HepG2 (cell line): ENCODE measurements around the gene TMEM131L. TPM values are rescaled to one million over a fixed set of nuclear protein-coding genes. Genes with fewer than 3 reads are reported as not detected.

Source experiments
- EED ChIP-seq: sonication (generic); formaldehyde crosslinking; IDR thresholded peaks from 2 replicates; pipeline ENCODE4 v1.5.0; 2020; ENCODE audit warnings: mild to moderate bottlenecking, missing genetic modification reagents
- MEF2D ChIP-seq: sonication (generic); formaldehyde crosslinking; IDR thresholded peaks from 2 replicates; pipeline ENCODE4 v1.5.1; 2020; ENCODE audit warnings: mild to moderate bottlenecking, missing genetic modification reagents
- MIER3 ChIP-seq: IDR thresholded peaks from 2 replicates; pipeline ENCODE4 v1.6.1; 2016; ENCODE audit warnings: missing compliant biosample characterization, borderline replicate concordance
- MTF1 ChIP-seq: sonication (generic); formaldehyde crosslinking; IDR thresholded peaks from 2 replicates; pipeline ENCODE4 v1.5.0; 2020; ENCODE audit warnings: missing genetic modification reagents
- POGK ChIP-seq: sonication (generic); formaldehyde crosslinking; conservative IDR thresholded peaks from 2 replicates; pipeline ENCODE4 v1.8.0; 2022; ENCODE audit warnings: mild to moderate bottlenecking, moderate library complexity, missing genetic modification reagents
- TCF7 ChIP-seq: sonication (generic); IDR thresholded peaks from 2 replicates; pipeline ENCODE4 v1.6.1; 2016; ENCODE audit warnings: antibody characterized with exemption, low read depth
- XBP1 ChIP-seq: sonication (generic); formaldehyde crosslinking; IDR thresholded peaks from 2 replicates; pipeline ENCODE4 v1.5.0; 2020; ENCODE audit warnings: missing genetic modification reagents
- ZBTB4 ChIP-seq: sonication (generic); formaldehyde crosslinking; IDR thresholded peaks from 2 replicates; pipeline ENCODE4 v1.4.0; 2020; ENCODE audit warnings: missing genetic modification reagents, mild to moderate bottlenecking, borderline replicate concordance
- ZFAT ChIP-seq: sonication (generic); formaldehyde crosslinking; conservative IDR thresholded peaks from 2 replicates; pipeline ENCODE4 v1.8.1; 2023; ENCODE audit warnings: missing genetic modification reagents, inconsistent platforms
- ZNF101 ChIP-seq: sonication (generic); formaldehyde crosslinking; IDR thresholded peaks from 2 replicates; pipeline ENCODE4 v1.4.0; 2020; ENCODE audit warnings: mild to moderate bottlenecking, low read depth, missing genetic modification reagents, borderline replicate concordance
- ZNF446 ChIP-seq: sonication (generic); formaldehyde crosslinking; IDR thresholded peaks from 2 replicates; pipeline ENCODE4 v1.5.0; 2020; ENCODE audit warnings: mild to moderate bottlenecking, missing genetic modification reagents
- ZNF547 ChIP-seq: sonication (generic); formaldehyde crosslinking; IDR thresholded peaks from 2 replicates; pipeline ENCODE4 v1.5.1; 2020; ENCODE audit warnings: mild to moderate bottlenecking, missing genetic modification reagents
- ZNF704 ChIP-seq: sonication (generic); formaldehyde crosslinking; IDR thresholded peaks from 2 replicates; pipeline ENCODE4 v1.8.1; 2023; ENCODE audit warnings: mild to moderate bottlenecking, inconsistent platforms, moderate library complexity, missing genetic modification reagents, borderline replicate concordance
- ZNF768 ChIP-seq: sonication (generic); formaldehyde crosslinking; IDR thresholded peaks from 2 replicates; pipeline ENCODE4 v1.4.0; 2020; ENCODE audit warnings: missing genetic modification reagents
- ZNF776 ChIP-seq: sonication (generic); formaldehyde crosslinking; IDR thresholded peaks from 2 replicates; pipeline ENCODE4 v1.4.0; 2020; ENCODE audit warnings: mild to moderate bottlenecking, missing genetic modification reagents
- ZNF777 ChIP-seq: sonication (generic); formaldehyde crosslinking; IDR thresholded peaks from 2 replicates; pipeline ENCODE4 v1.4.0; 2020; ENCODE audit warnings: missing genetic modification reagents
- polyA plus RNA-seq, 8 experiments: library from polyadenylated mRNA; depleted of rRNA in 3 of 8; stranded (reverse) in 7 of 8; unstranded in 1 of 8; fragments of >200 nt; fragmentation: Illumina TruSeq in 4 of 8; extraction: Trizol in 4 of 8; gene quantifications; 2 replicates each; pipeline versions ENCODE4 v1.2.1 to v1.2.3, GENCODE V29; 2011 to 2016; ENCODE audit warnings: low read depth in 4 of 8, missing spikeins in 1 of 8, mixed read lengths in 1 of 8; ENCODE audit not compliant: insufficient read depth in 1 of 8
- total RNA-seq, 5 experiments: library from RNA; depleted of rRNA; stranded (reverse); fragments of >200 nt; fragmentation: Illumina TruSeq; extraction: Trizol; gene quantifications; 2 replicates each; pipeline ENCODE4 v1.2.3, GENCODE V29; 2016; ENCODE audit warnings: low read depth in 1 of 5
- TF ChIP-seq, protein P1 (sequence below): sonication (generic); formaldehyde crosslinking; IDR thresholded peaks from 2 replicates; pipeline ENCODE4 v1.4.0; 2020; ENCODE audit warnings: missing genetic modification reagents
- TF ChIP-seq, protein P2 (sequence below): IDR thresholded peaks from 2 replicates; pipeline ENCODE4 v1.6.1; 2012; ENCODE audit warnings: inconsistent platforms
- TF ChIP-seq, protein P3 (sequence below): sonication (generic); formaldehyde crosslinking; IDR thresholded peaks from 2 replicates; pipeline ENCODE4 v1.5.0; 2020; ENCODE audit warnings: missing genetic modification reagents

The TMEM131L gene
- total and polyA plus RNA-seq, 2 of the 13 experiments (the other 11 are each of a cell fraction or from before 2014, with no cell fraction given) = 2.2 to 4.5 TPM

DNA sequence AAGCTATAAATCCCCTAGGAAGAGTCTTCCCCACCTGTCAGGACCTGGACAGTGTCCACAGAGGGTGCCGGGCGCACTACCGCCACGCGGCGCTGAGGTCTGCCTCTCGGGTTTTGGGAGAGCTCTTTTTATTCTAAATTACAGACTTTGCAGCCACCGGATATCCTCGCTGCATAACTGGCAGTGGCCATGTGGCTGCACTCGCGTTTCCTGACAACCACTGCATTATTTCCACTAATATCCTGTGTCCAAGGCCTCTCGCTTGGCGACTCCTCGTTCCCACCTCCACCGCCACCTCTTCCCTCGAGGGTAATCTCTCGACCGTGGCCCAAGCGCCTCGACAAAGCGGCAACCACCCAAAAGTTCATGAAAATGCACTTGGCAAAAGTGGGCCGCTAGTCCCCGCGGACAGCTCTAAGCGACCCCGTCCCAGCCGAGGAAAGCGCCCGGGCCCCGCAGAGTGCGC is 512 bp upstream of the TMEM131L start (continued):
- TF ChIP-seq ZBTB4 = 0 out of 2 replicates have a peak, but pooled peaks have one; percentile 27
- 0 out of 2 replicates have a peak, but pooled peaks have one; percentile 11 for TF ChIP-seq ZNF768
- TF ChIP-seq MEF2D (CRISPR knock-in tag) = 0 out of 2 replicates have a peak, but pooled peaks have one; percentile 22
- TF ChIP-seq ZNF446 = 0 out of 2 replicates have a peak, but pooled peaks have one; percentile 38
- no peak; the same call in 1 of the 2 replicates for TF ChIP-seq ZNF547 (CRISPR knock-in tag)
- TF ChIP-seq TCF7 = no peak
- no peak for TF ChIP-seq ZNF704 (CRISPR knock-in tag)
- TF ChIP-seq XBP1 (CRISPR knock-in tag) = no peak
- TF ChIP-seq ZNF776 = 0 out of 2 replicates have a peak, but pooled peaks have one; percentile 18
- TF ChIP-seq, protein P1, sequence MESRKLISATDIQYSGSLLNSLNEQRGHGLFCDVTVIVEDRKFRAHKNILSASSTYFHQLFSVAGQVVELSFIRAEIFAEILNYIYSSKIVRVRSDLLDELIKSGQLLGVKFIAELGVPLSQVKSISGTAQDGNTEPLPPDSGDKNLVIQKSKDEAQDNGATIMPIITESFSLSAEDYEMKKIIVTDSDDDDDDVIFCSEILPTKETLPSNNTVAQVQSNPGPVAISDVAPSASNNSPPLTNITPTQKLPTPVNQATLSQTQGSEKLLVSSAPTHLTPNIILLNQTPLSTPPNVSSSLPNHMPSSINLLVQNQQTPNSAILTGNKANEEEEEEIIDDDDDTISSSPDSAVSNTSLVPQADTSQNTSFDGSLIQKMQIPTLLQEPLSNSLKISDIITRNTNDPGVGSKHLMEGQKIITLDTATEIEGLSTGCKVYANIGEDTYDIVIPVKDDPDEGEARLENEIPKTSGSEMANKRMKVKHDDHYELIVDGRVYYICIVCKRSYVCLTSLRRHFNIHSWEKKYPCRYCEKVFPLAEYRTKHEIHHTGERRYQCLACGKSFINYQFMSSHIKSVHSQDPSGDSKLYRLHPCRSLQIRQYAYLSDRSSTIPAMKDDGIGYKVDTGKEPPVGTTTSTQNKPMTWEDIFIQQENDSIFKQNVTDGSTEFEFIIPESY (CRISPR knock-in tag) = no peak
- TF ChIP-seq, protein P2, sequence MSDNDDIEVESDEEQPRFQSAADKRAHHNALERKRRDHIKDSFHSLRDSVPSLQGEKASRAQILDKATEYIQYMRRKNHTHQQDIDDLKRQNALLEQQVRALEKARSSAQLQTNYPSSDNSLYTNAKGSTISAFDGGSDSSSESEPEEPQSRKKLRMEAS = peak; percentile 54
- TF ChIP-seq ZNF101 (CRISPR knock-in tag) = no peak
- TF ChIP-seq MTF1 (CRISPR knock-in tag) = no peak
- TF ChIP-seq, protein P3, sequence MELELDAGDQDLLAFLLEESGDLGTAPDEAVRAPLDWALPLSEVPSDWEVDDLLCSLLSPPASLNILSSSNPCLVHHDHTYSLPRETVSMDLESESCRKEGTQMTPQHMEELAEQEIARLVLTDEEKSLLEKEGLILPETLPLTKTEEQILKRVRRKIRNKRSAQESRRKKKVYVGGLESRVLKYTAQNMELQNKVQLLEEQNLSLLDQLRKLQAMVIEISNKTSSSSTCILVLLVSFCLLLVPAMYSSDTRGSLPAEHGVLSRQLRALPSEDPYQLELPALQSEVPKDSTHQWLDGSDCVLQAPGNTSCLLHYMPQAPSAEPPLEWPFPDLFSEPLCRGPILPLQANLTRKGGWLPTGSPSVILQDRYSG (CRISPR knock-in tag) = no peak; the same call in 1 of the 2 replicates
- no peak for TF ChIP-seq MIER3 (CRISPR knock-in tag)
- no peak for TF ChIP-seq POGK
- peak; percentile 61; the same call in 1 of the 2 replicates for TF ChIP-seq EED (CRISPR knock-in tag)
- TF ChIP-seq ZNF777 = peak; percentile 71
- TF ChIP-seq ZFAT (CRISPR knock-in tag) = no peak
